SK-N-SH treated with all-trans-retinoic acid at 6 μM for 48 hours (cell line): ENCODE results near the gene PRKAG2.

Experiments
- ZFP3 ChIP-seq: fragments of 250-450 bp; sonication (Bioruptor Pico); IDR thresholded peaks from 2 replicates; pipeline ENCODE4 v1.5.0; 2020; ENCODE audit warnings: mild to moderate bottlenecking, moderate library complexity
- TF ChIP-seq, protein P1 (sequence below): fragments of 250-450 bp; sonication (Bioruptor Pico); IDR thresholded peaks from 2 replicates; pipeline ENCODE4 v1.8.0; 2021; ENCODE audit warnings: low read depth, mild to moderate bottlenecking, moderate library complexity, borderline replicate concordance
- TF ChIP-seq, protein P2 (sequence below): fragments of 250-450 bp; sonication (Bioruptor Pico); IDR thresholded peaks from 2 replicates; pipeline ENCODE4 v1.8.0; 2020; ENCODE audit warnings: mild to moderate bottlenecking, moderate library complexity, borderline replicate concordance
- TF ChIP-seq, protein P3 (sequence below): fragments of 250-450 bp; sonication (Bioruptor Pico); IDR thresholded peaks from 2 replicates; pipeline ENCODE4 v1.5.1; 2020; ENCODE audit warnings: low read depth, mild to moderate bottlenecking, moderate library complexity

DNA sequence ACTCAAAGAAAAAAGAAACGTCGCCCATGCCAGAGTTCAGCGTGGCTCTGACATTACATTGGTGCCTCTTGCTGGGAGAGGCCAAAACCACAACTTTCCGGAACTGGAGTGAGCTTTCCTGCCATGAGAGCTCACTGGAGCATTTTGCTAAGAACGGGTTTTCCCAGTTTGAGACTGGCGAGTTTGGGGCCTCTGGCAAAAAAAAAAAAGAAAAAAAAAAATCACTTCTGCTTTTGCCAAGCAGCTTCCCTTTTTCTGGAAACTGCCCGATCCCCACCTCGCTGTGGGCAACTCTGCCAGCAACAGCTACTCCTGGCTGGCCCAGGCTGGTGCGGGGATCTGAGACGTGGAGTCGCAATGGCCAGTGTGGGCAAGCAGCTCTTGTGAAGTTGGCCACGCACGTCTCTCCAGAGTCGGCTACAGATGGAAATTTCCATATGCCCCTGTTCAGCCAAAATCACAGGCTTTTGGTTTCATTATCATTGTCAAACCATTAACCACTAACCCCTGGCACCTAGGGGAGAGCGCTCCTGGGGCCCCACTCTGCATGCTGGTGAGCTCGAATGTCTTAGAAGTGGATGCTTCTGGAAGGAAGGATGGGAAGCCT, 25.7 kb downstream of the PRKAG2 start:
- TF ChIP-seq, protein P1, sequence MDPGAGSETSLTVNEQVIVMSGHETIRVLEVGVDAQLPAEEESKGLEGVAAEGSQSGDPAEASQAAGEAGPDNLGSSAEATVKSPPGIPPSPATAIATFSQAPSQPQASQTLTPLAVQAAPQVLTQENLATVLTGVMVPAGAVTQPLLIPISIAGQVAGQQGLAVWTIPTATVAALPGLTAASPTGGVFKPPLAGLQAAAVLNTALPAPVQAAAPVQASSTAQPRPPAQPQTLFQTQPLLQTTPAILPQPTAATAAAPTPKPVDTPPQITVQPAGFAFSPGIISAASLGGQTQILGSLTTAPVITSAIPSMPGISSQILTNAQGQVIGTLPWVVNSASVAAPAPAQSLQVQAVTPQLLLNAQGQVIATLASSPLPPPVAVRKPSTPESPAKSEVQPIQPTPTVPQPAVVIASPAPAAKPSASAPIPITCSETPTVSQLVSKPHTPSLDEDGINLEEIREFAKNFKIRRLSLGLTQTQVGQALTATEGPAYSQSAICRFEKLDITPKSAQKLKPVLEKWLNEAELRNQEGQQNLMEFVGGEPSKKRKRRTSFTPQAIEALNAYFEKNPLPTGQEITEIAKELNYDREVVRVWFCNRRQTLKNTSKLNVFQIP (CRISPR knock-in tag), result no peak
- TF ChIP-seq, protein P2, sequence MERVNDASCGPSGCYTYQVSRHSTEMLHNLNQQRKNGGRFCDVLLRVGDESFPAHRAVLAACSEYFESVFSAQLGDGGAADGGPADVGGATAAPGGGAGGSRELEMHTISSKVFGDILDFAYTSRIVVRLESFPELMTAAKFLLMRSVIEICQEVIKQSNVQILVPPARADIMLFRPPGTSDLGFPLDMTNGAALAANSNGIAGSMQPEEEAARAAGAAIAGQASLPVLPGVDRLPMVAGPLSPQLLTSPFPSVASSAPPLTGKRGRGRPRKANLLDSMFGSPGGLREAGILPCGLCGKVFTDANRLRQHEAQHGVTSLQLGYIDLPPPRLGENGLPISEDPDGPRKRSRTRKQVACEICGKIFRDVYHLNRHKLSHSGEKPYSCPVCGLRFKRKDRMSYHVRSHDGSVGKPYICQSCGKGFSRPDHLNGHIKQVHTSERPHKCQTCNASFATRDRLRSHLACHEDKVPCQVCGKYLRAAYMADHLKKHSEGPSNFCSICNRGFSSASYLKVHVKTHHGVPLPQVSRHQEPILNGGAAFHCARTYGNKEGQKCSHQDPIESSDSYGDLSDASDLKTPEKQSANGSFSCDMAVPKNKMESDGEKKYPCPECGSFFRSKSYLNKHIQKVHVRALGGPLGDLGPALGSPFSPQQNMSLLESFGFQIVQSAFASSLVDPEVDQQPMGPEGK, result no peak
- TF ChIP-seq, protein P3, sequence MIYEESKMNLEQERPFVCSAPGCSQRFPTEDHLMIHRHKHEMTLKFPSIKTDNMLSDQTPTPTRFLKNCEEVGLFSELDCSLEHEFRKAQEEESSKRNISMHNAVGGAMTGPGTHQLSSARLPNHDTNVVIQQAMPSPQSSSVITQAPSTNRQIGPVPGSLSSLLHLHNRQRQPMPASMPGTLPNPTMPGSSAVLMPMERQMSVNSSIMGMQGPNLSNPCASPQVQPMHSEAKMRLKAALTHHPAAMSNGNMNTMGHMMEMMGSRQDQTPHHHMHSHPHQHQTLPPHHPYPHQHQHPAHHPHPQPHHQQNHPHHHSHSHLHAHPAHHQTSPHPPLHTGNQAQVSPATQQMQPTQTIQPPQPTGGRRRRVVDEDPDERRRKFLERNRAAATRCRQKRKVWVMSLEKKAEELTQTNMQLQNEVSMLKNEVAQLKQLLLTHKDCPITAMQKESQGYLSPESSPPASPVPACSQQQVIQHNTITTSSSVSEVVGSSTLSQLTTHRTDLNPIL (CRISPR knock-in tag), result no peak
- TF ChIP-seq ZFP3 (CRISPR knock-in tag), result no peak
